ENCODE data around the gene UTP3.
"Not testable (repeated sequence)": the region's sequence is repeated elsewhere in the genome, so short reads cannot be mapped to it uniquely, and the experiment has no call there.

UTP3 gene

GRCh38 chr4:70687821-70688794 is at the start of gene UTP3:
Gene UTP3 (plus strand): TSS chr4:70688532. CDS start chr4:70688678, 146 bp downstream.
- peak within 1 kb of the TSS; percentile 98 for H3K4me3 ChIP-seq (ENCODE audit: low read length)
- TF ChIP-seq, protein P1, sequence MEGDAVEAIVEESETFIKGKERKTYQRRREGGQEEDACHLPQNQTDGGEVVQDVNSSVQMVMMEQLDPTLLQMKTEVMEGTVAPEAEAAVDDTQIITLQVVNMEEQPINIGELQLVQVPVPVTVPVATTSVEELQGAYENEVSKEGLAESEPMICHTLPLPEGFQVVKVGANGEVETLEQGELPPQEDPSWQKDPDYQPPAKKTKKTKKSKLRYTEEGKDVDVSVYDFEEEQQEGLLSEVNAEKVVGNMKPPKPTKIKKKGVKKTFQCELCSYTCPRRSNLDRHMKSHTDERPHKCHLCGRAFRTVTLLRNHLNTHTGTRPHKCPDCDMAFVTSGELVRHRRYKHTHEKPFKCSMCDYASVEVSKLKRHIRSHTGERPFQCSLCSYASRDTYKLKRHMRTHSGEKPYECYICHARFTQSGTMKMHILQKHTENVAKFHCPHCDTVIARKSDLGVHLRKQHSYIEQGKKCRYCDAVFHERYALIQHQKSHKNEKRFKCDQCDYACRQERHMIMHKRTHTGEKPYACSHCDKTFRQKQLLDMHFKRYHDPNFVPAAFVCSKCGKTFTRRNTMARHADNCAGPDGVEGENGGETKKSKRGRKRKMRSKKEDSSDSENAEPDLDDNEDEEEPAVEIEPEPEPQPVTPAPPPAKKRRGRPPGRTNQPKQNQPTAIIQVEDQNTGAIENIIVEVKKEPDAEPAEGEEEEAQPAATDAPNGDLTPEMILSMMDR (conservative IDR thresholded peaks at IDR 0.05; ENCODE audit: low read depth, low read length) = peak; percentile 96
- peak; percentile 98 for DNase-seq (ENCODE audit: low read depth)

DNA sequence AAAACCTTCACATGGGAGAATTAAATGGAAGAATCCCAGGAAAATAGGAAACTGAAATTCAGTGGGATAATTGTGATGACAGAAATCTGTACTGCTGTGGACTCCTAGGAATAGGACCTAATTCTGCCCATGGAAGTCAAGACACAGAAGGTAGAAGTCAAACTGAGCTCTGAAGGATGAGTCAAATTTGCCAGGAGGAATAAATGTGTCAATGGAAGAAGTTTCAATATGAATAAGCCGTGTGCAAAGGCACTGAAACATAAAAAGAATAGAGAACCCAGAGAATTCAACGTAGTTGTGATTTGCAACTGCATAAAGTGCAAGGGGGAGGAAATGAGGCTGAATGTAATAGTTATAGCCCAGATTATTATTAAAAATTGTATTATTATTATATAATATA is 48.1 kb upstream of the UTP3 start:
- TF ChIP-seq, protein P1 (conservative IDR thresholded peaks at IDR 0.05; ENCODE audit: low read depth, low read length) = no peak
- DNase-seq (ENCODE audit: low read depth) = no peak
- no peak overlapping the region for H3K4me3 ChIP-seq (ENCODE audit: low read length)

- H3K4me3 ChIP-seq (ENCODE audit: low read length); DNase-seq (ENCODE audit: low read depth): not testable (repeated sequence)
These were observed 37.6 kb upstream of the UTP3 start for GRCh38 chr4:70650741-70651140.

- H3K4me3 ChIP-seq (ENCODE audit: low read length) = no peak overlapping the region
- no peak for DNase-seq (ENCODE audit: low read depth)
- TF ChIP-seq, protein P1 (conservative IDR thresholded peaks at IDR 0.05; ENCODE audit: low read depth, low read length) = peak; percentile 41
These were observed 36.3 kb upstream of the UTP3 start for GRCh38 chr4:70651864-70652506.

GRCh38 chr4:70654605-70655011 is 33.7 kb upstream of the UTP3 start:
- DNase-seq (ENCODE audit: low read depth) = no peak
- H3K4me3 ChIP-seq (ENCODE audit: low read length) = no peak overlapping the region
- TF ChIP-seq, protein P1 (conservative IDR thresholded peaks at IDR 0.05; ENCODE audit: low read depth, low read length) = no peak

GRCh38 chr4:70657326-70657725 is 31.0 kb upstream of the UTP3 start:
- TF ChIP-seq, protein P1 (conservative IDR thresholded peaks at IDR 0.05; ENCODE audit: low read depth, low read length) = no peak
- no peak for DNase-seq (ENCODE audit: low read depth)
- no peak overlapping the region for H3K4me3 ChIP-seq (ENCODE audit: low read length)

DNA sequence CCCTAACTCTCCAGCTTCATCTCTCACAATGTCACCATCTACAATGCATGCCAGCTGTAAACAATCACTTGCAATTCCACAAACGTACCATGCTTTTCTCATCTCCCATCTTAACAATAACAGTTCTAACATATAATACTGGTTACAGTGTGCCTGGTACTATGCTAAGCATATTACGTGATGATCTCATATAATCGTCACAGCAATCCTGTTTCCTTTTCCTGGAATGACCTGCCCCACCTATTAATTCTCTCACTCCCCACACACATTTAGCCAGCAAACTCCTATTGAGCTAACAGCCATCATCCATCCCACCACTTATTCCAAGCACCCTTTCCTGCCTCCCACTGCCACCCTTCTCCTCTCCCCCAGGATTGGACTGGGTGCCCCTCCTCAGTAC is 29.9 kb upstream of the UTP3 start:
- no peak for DNase-seq (ENCODE audit: low read depth)
- no peak overlapping the region for H3K4me3 ChIP-seq (ENCODE audit: low read length)
- TF ChIP-seq, protein P1 (conservative IDR thresholded peaks at IDR 0.05; ENCODE audit: low read depth, low read length) = no peak

Data from retinal pigment epithelial cell (primary cell).